T-helper 1 cell treated with Interleukin-12 subunit alpha and Interleukin-12 subunit beta and Interleukin-4 antibody, amounts not matched to agents 30 μg/mL and 1 μg/mL, for 36 hours (primary cell): ENCODE data around the gene TNFRSF17.
A peak's percentile ranks its signal among the peaks of the same experiment; 100 is the strongest.
"Not testable (repeated sequence)": the region's sequence is repeated elsewhere in the genome, so short reads cannot be mapped to it uniquely, and the experiment has no call there.

ENCODE experiments used
- H3K27ac Mint-ChIP-seq: one replicate; pipeline ENCODE4 v1.8.0; 2021; ENCODE audit warnings: mild to moderate bottlenecking, mixed read lengths
- H3K27me3 Mint-ChIP-seq: one replicate; pipeline ENCODE4 v1.8.0; 2021; ENCODE audit warnings: low read depth, mixed read lengths
- H3K36me3 Mint-ChIP-seq: one replicate; pipeline ENCODE4 v1.8.0; 2021; ENCODE audit warnings: low read depth, mixed read lengths
- H3K4me1 Mint-ChIP-seq: one replicate; pipeline ENCODE4 v1.8.0; 2021; ENCODE audit warnings: low read depth, mixed read lengths
- H3K4me3 Mint-ChIP-seq: one replicate; pipeline ENCODE4 v1.8.0; 2021; ENCODE audit warnings: mild to moderate bottlenecking, moderate library complexity, mixed read lengths
- H3K9me3 Mint-ChIP-seq: one replicate; pipeline ENCODE4 v1.8.0; 2021; ENCODE audit warnings: mixed read lengths

Gene TNFRSF17

DNA sequence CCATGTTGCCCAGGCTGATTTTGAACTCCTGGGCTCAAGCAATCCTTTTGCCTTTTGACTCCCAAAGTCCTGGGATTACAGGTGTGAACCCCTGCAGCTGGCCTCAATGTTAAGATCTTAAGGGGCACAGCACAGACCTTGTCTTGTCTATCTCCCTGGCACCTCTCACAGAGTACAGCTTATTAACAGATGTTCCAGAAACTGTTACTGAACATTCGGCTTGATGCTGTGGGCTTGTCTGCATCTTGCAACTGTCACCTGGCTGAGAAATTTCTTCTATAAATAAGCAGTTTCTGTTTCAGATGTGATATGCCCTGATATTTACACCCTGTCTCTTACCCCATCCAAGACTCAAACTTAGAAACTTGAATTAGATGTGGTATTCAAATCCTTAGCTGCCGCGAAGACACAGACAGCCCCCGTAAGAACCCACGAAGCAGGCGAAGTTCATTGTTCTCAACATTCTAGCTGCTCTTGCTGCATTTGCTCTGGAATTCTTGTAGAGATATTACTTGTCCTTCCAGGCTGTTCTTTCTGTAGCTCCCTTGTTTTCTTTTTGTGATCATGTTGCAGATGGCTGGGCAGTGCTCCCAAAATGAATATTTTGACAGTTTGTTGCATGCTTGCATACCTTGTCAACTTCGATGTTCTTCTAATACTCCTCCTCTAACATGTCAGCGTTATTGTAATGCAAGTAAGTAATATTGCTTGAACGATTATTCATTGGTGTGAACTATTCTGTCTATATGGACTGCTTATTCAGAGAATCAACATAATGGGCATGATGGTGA lies at the start of gene TNFRSF17:
Gene TNFRSF17 (plus strand): TSS at position 450 of the 791 bp plus-strand sequence. CDS start 115 bp downstream, at position 565.
- no peaks in the 10 kb centered on the region for H3K27me3 Mint-ChIP-seq
- H3K27ac Mint-ChIP-seq: no peak within 1 kb of the TSS
- no peak within 1 kb of the TSS for H3K4me3 Mint-ChIP-seq
- no peaks in the 10 kb centered on the region for H3K9me3 Mint-ChIP-seq
- H3K36me3 Mint-ChIP-seq: no peaks in the 10 kb centered on the region
- no peaks in the 10 kb centered on the region for H3K4me1 Mint-ChIP-seq

DNA sequence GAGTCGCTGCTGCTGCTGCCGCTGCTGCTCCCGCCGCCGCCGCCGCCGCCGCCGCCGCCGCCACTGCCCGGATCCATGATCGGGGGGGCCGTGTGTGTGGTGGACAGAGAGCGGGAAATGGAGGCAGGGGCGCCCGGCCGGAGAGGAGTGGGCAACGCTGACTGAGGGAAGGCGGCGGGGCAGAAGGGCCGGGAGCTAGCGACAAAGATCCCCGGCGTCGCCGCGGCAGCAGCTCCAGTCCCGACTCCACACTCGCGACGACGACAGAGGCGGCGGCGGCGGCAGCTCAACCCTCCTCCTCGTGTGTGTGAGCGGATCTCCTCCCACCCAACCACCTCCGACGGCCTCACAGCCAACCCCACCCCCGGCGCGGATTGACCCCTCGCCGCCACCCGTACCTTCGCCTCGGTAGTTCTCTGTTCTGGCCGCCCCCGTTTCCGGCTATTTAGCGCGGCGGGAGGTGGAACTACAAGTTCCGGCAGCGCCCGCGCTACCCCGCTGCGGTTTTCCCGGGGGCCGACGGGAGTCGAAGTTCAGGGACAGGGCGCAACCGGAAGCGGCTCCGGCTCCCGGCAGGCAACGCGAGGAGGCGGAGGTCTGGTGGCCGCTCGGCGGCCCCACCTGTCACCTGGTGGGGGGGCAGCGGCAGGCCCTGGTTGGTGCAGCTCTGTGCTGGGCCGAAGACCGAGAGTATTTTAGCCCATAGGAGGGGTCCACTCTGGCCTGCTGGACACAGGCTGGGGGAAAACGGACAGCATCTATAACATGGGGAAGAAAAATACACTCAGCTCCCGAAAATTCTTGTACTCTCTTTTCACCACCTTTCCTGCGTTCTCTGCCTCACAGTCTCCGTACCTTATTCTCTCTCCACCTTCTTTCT lies 49.1 kb upstream of the TNFRSF17 start, which contains the start of gene GSPT1:
Gene GSPT1 (minus strand): TSS at position 313 of the 880 bp plus-strand sequence. CDS start 236 bp downstream, at position 77.
- Mint-ChIP-seq H3K9me3 (no peaks in the 10 kb centered on the region), H3K27me3 (peaks cover 12% of the 10 kb centered on the region), H3K4me3 (peak within 1 kb of the TSS; percentile 92), H3K36me3 (peaks cover 9% of the 10 kb centered on the region), H3K27ac (peak within 1 kb of the TSS; percentile 97), H3K4me1 (peaks cover 29% of the 10 kb centered on the region)

DNA sequence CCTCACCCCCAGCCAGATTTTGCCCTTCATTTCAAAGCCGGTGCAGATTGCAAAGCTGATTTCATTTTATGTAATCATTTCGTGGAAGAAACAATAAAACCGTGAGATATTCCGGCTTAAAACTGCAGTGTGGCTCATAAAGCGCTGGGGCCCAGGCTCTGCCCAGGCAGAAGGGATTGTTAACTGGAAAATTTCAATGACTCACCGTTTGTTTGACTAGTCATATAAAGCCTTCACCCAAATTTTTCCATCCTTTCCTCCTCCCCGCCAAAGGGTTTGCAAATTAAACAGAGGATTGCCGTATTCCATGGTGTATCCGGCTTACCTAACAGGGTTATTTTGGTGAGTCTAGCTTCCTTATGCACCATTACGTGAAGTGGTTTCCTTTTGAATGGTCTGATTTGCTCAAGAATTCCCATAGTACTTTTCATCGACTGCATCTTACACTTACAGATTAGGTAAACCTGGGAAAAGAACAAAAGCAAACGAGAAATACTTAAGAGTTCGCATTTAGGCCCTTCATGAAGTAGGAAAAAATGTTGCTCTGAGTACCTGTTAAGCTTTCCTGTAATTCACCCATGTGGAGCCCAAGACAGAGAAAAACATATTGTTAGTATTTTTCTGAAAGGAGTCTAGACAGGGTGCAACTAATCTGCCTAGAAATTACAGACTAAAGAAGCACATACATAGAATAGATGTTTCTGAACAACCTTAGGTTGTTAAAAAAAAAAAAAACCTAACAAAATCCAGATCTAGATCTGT lies 48.3 kb upstream of the TNFRSF17 start:
- peak overlapping the region; percentile 78 for H3K27ac Mint-ChIP-seq
- peaks cover 12% of the 10 kb centered on the region for H3K27me3 Mint-ChIP-seq
- no peaks in the 10 kb centered on the region for H3K9me3 Mint-ChIP-seq
- H3K4me1 Mint-ChIP-seq: peaks cover 27% of the 10 kb centered on the region
- peak overlapping the region; percentile 88 for H3K4me3 Mint-ChIP-seq
- peaks cover 9% of the 10 kb centered on the region for H3K36me3 Mint-ChIP-seq

DNA sequence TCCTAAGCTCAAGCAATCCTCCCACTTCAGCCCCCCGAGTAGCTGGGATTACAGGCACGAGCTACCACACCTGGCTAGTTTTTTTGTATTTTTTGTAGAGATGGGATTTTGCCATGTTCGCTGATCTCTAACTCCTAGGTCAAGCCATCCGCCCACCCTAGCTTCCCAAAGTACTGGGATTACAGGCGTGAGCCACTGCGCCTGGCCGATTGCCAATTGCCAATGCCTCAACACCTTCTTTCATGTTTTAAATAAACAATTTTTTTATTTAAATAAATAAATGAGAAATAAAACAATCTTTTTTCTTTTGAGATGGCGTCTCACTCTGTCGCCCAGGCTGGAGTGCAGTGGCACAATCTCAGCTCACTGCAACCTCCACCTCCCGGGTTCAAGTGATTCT lies 41.0 kb upstream of the TNFRSF17 start:
- H3K4me1 Mint-ChIP-seq, H3K36me3 Mint-ChIP-seq: not testable (repeated sequence)

DNA sequence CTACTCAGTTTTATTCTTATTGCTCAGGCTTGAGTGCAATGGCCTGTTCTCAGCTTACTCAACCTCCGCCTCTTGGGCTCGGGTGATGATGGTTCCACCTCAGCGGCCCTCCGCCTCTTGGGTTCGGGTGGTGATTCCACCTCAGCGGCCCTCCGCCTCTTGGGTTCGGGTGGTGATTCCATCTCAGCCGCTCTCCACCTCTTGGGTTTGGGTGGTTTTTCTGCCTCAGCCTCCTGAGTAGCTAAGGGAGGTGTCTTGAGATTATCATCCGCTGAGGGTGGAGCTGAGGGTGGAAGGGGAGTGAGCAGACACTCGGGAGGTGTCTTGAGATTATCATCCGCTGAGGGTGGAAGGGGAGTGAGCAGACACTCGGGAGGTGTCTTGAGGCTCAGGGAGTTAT lies 37.7 kb upstream of the TNFRSF17 start:
- not testable (repeated sequence) for H3K9me3 Mint-ChIP-seq, H3K4me1 Mint-ChIP-seq, H3K27me3 Mint-ChIP-seq, H3K27ac Mint-ChIP-seq, H3K36me3 Mint-ChIP-seq, H3K4me3 Mint-ChIP-seq

More for the DNA sequence above, 41.0 kb upstream of the TNFRSF17 start:
- H3K27me3 Mint-ChIP-seq, H3K27ac Mint-ChIP-seq, H3K9me3 Mint-ChIP-seq, H3K4me3 Mint-ChIP-seq: not testable (repeated sequence)

DNA sequence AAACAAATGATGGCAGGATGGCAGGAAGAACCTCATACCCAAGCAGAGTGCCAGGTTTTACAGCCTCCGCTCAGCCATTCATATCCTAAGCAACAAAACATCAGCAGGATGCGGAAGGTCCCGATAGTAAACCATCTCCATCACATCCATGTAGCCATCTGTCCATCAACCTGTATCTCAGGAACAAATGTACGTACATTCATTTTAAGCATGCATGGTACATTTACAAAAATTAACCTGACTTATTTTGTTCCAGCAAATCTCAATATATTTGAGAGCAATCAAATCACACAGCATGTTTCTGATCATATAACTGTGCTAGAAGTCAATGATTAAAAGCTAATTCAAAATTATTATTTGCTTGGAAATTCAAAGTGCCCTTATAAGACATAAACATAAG lies 23.1 kb upstream of the TNFRSF17 start, which contains the start of gene NPIPB2:
Gene NPIPB2 (minus strand): TSS at position 101 of the 400 bp plus-strand sequence. CDS start 0 bp downstream, at position 101.
- not testable (repeated sequence) for H3K4me1 Mint-ChIP-seq, H3K4me3 Mint-ChIP-seq, H3K36me3 Mint-ChIP-seq, H3K27me3 Mint-ChIP-seq, H3K27ac Mint-ChIP-seq, H3K9me3 Mint-ChIP-seq

DNA sequence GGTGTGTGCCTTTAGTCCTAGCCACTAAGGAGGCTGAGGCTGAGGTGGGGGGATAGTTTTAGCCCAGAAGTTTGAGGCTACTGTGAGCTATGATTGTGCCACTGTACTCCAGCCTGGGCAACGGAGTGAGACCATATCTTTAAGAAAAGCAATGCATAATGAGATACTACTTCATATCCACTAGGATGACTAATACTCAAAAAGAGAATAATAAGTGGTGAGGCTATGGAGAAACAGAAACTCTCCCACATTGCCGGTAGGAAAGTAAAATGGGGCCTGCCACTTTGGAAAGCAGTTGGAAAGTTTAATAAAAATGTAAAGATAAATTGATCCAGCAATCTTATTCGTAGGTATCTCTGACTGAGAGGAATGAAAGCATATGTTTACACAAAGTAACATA lies 18.6 kb upstream of the TNFRSF17 start:
- no peaks in the 10 kb centered on the region for H3K4me1 Mint-ChIP-seq
- no peak overlapping the region for H3K4me3 Mint-ChIP-seq
- no peaks in the 10 kb centered on the region for H3K9me3 Mint-ChIP-seq
- H3K36me3 Mint-ChIP-seq: no peaks in the 10 kb centered on the region
- no peak overlapping the region for H3K27ac Mint-ChIP-seq
- H3K27me3 Mint-ChIP-seq: no peaks in the 10 kb centered on the region

DNA sequence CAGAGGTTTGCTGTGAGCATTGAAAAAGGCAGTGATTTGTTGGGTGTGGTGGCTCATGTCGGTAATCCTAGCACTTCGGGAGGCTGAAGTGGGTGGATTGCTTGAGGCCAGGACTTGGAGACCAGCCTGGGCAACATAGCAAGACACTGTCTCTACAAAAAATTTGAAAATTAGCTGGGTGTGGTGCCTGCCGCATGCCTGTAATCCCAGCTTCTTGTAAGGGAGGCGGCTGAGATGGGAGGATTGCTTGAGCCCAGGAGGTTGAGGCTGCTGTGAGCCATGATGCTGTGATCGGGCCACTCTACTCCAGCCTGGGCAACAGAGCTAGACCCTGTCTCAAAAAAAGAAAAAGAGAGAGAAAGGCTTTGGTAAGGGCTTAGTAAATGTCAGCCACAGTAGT lies 16.2 kb upstream of the TNFRSF17 start:
- Mint-ChIP-seq H3K27me3 (no peaks in the 10 kb centered on the region), H3K4me3 (no peak overlapping the region), H3K36me3 (no peaks in the 10 kb centered on the region), H3K9me3 (no peaks in the 10 kb centered on the region), H3K27ac (no peak overlapping the region), H3K4me1 (no peaks in the 10 kb centered on the region)

DNA sequence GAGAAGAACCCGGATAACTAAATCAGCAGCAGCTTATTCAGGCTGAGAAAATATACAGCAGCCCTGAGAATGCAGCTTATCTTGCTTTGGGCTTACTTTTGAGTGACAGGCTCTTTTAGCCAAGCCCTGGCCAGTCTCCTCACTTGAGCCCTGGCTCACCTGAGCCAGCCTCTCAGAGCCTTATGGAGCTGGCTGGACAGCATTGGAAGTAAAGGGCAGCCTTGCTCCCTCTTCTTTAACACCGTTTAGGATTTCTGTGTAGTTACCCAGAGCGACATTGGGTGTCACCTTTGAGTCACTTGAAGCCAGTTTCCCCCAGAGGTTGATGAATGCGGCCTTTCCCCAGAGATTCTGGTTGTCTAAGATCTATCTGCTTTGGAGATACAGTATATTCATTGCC lies 15.5 kb upstream of the TNFRSF17 start:
- Mint-ChIP-seq H3K36me3 (no peaks in the 10 kb centered on the region), H3K4me3 (no peak overlapping the region), H3K27ac (no peak overlapping the region), H3K9me3 (no peaks in the 10 kb centered on the region), H3K27me3 (no peaks in the 10 kb centered on the region), H3K4me1 (no peaks in the 10 kb centered on the region)

DNA sequence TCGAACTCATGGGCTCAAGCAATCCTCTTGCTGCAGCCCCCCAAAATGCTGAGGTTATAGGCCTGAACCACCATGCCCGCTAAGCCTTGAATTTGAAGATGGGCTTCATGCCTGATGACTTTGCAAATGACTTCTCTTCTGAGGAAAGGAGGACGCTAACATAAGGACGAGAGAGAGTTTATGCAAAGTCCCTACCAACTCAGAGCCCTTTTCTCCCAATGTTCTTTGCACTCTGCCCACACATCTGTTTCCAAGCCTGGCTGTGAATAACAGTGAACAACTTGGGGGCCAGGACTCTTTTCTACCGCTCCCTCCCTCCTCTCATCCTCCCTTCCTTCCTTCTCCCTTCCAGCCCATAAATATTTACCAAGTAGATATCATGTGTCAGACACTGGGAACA lies 14.6 kb upstream of the TNFRSF17 start:
- H3K4me1 Mint-ChIP-seq: no peaks in the 10 kb centered on the region
- no peaks in the 10 kb centered on the region for H3K9me3 Mint-ChIP-seq
- H3K27ac Mint-ChIP-seq: no peak overlapping the region
- H3K27me3 Mint-ChIP-seq: no peaks in the 10 kb centered on the region
- H3K36me3 Mint-ChIP-seq: no peaks in the 10 kb centered on the region
- no peak overlapping the region for H3K4me3 Mint-ChIP-seq

DNA sequence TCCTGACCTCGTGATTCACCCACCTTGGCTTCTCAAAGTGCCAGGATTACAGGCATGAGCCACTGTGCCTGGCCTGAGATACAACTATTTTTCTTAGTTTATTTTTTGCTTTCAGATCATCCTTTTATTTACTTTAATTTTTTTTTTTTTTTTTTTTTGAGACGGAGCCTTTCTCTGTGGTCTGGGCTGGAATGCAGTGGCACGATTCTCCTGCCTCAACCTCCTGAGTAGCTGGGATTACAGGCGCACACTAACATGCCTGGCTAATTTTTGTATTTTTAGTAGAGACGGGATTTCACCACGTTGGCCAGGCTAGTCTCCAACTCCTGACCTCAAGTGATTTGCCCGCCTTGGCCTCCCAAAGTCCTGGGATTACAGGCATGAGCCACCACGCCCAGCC lies 11.4 kb upstream of the TNFRSF17 start:
- not testable (repeated sequence) for H3K36me3 Mint-ChIP-seq, H3K9me3 Mint-ChIP-seq, H3K27me3 Mint-ChIP-seq, H3K4me3 Mint-ChIP-seq, H3K27ac Mint-ChIP-seq, H3K4me1 Mint-ChIP-seq

DNA sequence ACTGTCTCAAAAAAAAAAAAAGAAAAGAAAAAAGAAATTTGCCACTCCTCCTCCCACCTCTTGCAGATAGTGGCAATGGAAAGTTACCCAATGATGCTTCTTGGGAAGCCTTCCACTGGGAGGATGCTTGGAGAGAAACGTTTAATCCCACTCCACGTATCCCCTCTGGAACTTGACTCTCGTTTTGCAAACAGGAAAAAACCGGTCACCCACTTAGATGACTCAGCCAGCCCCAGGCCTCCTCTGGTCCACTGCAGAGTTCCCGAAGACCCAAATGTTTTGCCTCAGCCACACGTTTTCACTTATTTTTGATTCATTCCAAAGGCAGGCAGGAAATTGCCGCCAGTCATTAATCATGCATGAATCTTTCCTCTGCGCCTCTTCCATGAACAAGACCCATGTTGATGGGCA lies 9.3 kb upstream of the TNFRSF17 start:
- H3K27me3 Mint-ChIP-seq: no peaks in the 10 kb centered on the region
- no peaks in the 10 kb centered on the region for H3K9me3 Mint-ChIP-seq
- no peak overlapping the region for H3K4me3 Mint-ChIP-seq
- no peaks in the 10 kb centered on the region for H3K36me3 Mint-ChIP-seq
- no peak overlapping the region for H3K27ac Mint-ChIP-seq
- no peaks in the 10 kb centered on the region for H3K4me1 Mint-ChIP-seq

DNA sequence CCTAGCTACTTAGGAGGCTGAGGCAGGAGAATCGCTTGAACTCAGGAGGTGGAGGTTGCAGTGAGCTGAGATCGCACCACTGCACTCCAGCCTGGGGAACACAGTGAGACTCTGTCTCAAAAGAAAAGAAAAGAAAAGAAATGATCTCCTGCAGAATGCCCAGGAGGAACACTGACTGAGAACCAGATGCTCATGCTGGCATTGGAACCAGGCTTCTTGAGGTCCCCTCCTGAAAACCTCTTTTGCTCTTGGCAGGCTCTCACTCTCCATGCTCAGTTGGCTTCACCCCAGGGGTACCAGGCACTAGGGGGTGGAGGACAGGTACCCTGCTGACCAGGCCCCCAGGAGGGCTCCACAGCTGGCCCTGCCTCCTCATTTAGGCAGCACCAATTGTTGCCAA lies 8.5 kb upstream of the TNFRSF17 start:
- no peak overlapping the region for H3K27ac Mint-ChIP-seq
- no peaks in the 10 kb centered on the region for H3K9me3 Mint-ChIP-seq
- H3K4me3 Mint-ChIP-seq: no peak overlapping the region
- no peaks in the 10 kb centered on the region for H3K4me1 Mint-ChIP-seq
- H3K27me3 Mint-ChIP-seq: no peaks in the 10 kb centered on the region
- no peaks in the 10 kb centered on the region for H3K36me3 Mint-ChIP-seq

DNA sequence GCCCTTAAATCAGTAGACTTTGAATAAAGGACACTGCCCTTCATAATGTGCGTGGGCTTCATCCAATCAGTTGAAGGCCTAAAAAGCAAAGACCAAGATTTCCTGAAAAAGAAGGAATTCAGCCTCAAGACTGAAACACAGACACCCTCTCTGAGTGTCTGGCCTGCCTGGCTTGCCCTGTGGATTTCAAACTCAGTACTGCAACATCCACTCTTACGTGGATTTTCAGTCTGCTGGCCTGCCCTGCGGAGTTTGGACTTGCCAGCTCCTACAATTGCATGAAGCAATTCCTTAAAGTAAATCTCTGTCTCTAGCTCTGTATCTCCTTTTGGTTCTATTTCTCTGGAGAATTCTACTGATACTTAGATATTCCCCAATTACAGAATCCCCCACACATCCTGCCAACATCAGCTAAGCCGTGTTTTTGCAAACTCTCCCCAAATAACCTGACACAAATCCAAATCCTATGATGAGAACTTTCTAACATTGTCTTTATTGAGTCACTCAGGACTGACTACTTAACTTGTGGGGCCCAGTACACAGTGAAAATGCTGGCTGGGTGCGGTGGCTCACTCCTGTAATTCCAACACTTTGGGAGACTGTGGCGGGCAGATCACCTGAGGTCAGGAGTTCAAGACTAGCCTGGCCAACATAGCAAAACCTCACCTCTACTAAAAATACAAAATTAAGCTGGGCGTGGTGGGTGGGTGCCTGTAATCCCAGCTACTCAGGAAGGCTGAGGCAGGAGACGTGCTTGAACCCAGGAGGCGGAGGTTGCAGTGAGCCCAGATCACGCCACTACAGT lies 7.2 kb upstream of the TNFRSF17 start:
- Mint-ChIP-seq H3K9me3 (no peaks in the 10 kb centered on the region), H3K4me1 (no peaks in the 10 kb centered on the region), H3K27me3 (no peaks in the 10 kb centered on the region), H3K36me3 (no peaks in the 10 kb centered on the region), H3K4me3 (no peak overlapping the region), H3K27ac (no peak overlapping the region)
